ENCODE data around the gene LILRA5.
A peak's percentile ranks its signal among the peaks of the same experiment; 100 is the strongest.
"Not testable (repeated sequence)": the region's sequence is repeated elsewhere in the genome, so short reads cannot be mapped to it uniquely, and the experiment has no call there.

The LILRA5 gene

DNA sequence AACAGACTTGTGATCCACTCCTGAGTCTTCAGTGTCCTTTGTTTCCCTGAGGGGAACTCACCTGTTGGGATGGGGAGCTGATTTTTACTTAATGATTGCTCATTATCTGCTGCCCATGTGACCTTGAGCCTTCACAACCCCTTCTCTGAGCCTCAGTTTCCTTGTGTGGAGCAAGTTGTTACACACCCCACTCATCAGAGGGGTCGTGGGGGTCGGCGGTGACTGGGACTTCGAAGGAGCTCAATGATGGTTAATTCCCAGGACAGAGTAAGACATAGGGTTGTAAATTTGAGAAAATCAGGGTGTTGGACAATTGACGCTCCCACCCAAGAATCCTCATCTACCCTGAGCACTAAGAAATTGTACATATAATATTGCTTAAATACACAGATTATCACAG, 13.5 kb downstream of the LILRA5 start:
- no peak for DNase-seq

DNA sequence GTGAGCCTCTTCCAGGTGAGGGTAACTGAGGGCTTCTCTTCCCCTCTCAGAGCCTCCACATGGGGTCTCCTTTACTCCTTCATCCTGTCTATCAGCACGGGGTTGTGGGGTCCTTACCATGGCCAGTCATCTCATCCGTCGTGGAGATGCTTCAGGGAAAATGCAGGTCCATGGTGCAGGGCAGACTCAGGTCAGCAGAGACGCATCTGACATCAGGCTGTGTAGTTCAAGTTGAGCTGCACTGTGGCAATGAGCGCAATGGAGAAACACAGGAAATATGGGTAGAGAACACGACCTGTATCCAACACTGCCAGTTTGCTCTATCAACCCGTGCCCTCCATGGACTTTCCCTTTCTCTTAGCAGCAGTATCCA, 13.9 kb downstream of the LILRA5 start:
- DNase-seq: no peak

DNA sequence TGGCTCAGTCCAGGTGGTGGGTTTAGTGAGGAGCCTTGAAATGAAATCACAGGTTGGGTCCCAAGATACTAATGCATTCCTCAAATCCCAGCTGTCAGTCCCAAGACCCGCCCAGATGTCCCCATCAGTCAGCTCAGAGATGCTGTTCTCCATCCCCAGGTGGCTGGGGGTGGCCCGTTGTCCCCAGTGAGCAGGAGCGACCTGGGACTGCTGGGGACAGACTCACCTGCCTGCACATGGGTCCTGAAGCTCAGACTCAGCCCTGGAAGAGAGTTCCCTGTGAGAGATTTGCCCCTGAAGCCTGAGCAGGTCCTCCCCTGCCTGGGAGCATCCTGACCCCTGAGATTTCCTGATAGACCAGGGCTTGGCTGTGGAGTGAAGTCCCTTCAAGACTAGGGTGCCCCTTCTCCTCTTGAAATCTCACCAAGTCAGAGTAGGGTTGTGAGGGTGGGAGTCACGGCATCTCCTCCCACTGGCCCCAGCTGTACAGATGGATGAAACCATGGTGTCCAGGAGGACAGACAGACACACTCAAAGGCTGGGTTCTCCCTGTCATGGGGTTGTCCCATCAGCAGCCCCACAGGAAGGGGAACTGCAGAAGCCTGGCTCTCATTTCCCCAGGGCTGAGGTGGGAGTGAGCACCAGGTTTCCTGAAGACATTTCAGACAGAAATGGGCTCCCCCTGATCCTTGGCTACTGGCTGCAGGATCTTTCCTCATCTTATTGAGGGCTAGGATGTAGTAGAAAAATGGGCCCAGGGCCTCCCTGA, 14.4 kb downstream of the LILRA5 start:
- no peak for DNase-seq

DNA sequence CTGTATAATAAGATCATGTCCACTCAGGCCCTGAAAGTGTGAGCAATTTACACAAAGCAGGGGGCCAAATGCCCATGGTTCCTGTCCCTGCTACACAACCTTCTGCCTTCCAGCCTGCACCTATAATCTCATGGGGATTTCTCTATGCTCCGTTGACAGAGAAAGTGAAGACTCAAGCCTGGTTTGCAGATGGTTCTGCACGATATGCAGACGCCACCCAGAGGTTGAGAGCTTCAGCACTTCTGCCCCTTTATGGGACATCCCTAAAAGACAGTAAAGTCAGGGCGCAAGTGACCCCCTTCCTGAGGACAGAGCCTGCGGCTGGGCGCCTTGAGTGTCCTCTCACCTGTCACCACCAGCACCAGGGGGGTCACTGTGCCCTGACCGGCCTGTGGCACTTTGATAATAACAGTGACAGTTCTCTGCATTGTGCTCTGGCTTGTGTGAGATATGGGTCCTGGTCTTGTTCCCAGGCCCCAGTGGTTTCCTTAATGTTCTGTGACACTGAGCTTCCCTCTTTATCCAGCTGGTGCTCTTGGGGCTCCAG, 15.1 kb downstream of the LILRA5 start:
- no peak for DNase-seq

DNA sequence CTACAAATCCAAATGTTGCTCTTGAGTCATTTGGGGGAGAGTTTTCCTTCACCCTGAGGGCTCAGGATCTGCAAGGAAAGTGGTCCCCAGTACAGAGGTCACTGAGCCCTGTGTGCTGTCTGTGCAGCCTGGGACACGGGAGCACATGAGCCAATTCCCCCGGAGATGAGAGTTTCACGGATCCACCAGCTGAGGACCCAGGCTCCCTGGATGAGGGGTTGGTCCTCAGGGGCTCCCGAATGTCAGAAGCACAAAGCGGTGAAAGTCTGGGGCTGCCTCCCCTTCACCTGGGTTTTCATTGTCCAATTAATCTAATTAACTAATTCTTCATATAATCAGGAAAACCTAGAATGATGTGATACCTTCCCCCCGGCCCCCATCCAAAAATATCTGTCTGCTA, 18.4 kb downstream of the LILRA5 start:
- DNase-seq: no peak

DNA sequence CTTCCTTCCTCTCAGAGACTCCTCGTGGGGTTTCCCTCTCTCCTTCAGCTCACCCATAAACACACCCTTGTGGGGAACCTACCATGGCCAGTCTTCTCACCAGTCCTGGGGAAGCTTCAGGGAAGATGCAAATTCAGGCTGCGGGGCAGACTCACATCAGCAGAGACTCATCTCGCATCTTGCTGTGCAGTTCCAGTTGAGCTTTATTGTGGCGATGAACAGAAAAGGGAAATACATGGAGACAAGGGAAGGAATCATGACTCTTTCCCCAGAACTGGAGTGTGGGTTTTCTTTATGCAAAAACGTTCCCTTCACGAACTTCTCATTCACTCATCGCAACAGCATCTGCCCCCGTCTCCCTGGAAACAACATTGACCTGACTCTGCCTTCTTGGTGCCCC, 23.8 kb downstream of the LILRA5 start:
- DNase-seq: not testable (repeated sequence)

DNA sequence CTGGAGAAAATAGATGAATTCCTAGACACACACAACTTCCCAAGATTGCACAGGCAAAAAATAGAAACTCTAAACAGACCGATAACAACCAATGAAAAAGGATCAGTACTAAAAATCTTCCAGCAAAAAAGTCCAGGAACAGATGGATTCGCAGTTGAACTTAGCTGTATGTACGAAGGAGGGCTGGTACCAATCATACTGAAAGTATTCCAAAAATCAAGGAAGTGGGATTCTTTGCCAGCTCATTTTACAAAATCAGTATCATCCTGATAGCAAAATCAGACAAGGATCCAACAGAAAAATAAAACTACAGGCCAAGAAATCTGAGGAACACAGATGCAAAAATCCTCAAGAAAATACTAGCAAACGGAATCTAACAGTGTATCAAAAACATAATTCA, 25.5 kb downstream of the LILRA5 start:
- peak; percentile 73 for DNase-seq

DNA sequence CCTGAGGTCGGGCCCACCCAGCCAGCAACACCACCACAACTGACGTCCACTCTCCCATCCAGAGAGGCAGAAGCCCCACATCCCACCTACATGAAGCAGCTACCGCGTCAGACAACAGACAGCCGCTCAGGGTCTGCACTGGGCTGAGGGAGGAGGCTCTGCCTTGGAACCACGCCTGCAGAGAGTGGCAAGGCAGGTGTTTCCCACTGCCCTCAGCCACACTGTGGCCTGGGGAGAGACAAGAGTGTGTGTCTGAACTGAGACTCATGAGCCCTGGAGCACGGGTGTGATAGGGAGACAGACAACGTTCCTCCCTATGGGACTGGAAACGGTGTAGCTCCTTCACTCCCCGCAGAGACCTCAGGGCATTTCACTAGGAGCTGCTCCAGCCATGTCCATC, 26.7 kb downstream of the LILRA5 start:
- DNase-seq: not testable (repeated sequence)

DNA sequence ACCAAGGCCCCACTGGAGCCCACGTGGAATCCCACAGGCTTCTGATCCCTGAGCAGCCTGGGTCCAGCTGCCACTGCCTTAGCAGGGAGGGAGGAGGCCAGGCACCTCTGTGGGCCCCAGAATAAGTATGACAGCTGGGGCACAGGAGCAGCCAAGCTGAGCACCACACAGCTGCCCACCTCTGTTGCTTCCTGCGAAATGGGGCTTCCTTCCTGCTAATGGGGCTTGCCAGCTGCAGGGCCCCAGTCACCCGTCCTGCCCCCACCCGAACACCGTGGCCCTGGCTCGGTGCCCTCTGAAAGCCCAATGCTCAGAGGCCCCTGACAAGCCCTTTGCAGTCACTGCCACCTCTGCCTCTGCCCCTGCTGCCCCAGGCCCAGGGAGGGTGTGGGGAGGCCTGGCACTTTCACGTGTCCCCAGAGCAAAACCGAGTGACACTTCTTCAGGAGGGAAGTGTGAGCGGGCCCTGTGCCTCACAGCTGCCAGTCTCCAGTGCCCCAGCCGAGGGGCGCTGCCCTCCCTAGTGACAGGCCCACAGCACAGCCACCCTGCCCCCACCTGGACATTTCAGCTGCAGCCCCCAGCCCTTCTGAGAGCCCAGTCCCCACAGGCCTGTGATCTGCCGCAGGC, 27.4 kb downstream of the LILRA5 start:
- DNase-seq: not testable (repeated sequence)

DNA sequence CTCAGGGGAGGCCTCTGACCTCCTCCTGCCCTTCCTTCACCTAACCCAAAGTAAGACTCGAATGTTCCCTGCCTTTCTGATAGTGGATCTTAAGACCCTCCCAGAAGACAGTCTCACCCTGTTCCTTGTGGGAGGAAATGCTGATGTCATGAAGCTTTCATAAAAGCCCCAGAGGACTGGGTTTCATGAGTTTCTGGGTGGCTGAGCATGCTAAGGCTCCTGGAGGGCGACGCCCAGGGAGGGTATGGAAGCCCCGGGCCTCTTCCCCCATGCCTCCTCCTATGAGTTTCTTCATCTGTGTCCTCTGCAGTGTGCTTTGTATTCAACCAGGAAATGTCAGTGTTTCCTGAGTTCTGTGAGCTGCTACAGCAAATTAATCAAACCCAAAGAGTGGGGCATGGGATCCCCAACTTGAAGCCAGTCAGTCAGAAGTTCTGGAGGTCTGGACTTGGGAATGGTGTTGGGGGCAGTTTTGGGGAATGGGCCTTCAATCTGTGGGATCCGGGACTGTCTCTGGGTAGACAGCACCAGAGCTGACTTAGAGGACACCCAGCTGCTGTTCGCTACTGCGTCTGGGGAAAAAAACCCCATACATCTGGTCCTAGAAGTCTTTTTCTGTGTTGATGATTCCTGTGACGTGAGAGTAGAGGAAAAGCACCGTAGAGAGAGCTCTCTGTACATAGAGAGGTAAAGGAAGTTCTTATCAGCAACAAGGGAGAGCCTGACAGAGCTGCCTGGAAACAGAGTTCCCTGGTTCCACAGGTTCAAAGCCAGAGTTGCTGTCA, 30.1 kb downstream of the LILRA5 start:
- no peak for DNase-seq

DNA sequence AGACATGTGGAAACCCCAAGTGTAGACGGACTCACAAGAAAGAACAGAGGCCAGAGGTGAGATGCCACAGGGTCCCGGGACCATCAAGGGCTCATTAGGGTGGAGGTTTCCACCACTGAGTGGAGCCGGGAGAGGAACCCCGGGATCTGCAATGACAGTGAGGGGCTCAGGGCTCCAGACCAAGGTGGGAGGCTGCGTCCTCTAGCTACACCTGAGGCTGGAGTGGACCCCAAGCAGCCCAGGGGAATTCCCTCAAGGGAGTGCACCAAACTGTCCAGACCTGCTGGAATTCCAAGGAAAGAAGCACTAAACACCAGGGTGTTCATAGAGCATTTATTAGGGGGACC, 31.3 kb downstream of the LILRA5 start:
- not testable (repeated sequence) for DNase-seq

DNA sequence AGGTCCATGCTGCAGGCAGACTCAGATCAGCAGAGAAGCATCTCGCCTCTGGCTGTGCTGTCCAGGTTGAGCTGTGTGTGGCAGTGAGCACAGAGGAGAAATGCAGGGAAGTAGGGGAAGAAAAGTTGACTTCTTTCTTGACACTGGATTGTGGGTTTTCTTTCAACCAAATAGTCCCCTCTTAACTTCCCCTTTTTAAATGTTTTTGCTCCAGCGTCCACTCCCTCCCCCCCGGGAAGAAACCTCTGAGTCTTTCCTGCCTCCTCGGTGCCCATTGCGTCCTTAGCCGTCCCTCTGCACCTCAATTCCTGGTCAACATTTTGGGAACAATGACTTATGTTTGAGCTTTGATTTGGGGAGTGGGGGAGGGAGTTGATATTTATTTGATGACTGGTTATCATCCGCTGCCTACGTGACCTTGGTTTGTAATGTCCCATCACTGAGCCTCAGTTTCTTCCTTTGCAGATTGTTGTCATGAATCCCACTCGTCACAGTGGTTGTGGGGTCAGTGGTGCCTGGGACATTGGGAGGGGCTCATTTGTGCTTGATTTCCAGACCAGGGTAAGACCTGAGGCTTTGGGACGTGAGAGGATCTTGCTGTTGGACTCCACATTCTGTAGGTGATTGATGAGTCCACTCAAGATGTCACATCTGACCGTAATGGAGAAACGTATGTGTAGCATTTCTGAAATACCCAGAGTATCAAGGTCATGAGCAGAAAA, 31.8 kb downstream of the LILRA5 start, which contains the start of gene LILRB2:
TSS of gene LILRB2 (minus strand) at position 104 of the 722 bp plus-strand sequence. CDS start 614 bp downstream, outside the sequence.
- DNase-seq: no peak

DNA sequence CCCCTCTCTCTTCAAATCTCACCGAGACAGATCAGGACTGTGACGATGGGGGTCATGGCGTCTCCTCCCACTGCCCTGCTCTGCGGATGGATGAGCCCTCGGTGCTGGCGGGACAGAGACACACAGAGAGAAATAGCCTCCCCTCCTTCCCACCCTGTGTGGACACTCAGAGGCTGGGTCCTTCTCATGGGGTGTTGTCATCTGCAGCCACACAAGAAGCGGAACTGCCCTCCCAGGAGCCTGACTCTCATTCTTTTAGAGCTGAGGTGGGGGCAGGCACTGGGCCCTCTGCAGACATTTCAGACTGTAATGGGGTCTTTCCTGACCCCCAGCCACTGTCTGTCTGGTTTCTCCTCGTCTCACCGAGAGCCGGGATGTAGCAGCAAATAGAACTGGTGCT, 32.5 kb downstream of the LILRA5 start:
- DNase-seq: not testable (repeated sequence)

DNA sequence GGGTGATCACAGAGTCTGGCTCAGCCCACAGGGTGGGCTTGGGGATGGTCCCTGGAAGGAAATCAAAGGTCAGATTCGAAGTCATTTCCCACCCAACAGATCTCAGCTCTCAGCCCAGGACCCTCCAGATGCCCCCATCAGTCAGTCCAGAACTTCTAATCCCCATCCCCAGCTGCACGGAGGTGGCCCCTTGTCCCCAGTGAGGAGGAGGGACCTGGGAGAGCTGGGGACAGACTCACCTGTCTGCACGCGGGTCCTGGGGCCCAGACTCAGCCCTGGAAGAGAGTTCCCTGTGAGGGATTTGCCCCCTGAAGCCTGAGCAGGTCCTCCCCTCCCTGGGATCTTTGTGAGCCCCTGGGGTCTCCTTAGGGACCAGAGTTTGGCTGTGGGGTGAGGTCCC, 32.9 kb downstream of the LILRA5 start:
- DNase-seq: not testable (repeated sequence)

DNA sequence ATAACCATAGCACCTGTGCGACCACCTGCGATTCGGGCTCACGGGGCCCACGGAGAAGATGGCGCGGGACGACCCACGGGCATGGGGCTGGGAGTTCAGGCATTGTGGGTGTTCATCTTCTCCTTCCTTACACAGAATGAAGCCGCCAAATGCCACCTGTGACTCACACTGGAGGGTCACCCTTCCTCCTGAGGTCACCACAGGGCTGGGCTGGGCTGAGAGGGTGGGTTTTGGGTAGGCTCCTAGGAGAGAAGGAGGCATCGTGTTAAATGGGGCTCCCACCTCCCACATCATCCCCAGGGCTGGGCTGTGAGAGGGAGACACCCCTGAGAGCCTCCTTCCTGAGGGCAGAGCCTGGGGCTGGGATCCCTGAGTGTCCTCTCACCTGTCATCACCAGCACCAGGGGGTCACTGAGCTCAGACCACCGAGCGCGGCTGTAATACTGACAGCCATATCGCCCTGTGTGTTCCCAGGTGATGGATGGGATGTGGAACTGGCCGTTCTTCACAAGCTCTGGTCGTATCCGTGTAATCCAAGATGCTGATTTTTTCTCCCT, 33.5 kb downstream of the LILRA5 start:
- no peak for DNase-seq

DNA sequence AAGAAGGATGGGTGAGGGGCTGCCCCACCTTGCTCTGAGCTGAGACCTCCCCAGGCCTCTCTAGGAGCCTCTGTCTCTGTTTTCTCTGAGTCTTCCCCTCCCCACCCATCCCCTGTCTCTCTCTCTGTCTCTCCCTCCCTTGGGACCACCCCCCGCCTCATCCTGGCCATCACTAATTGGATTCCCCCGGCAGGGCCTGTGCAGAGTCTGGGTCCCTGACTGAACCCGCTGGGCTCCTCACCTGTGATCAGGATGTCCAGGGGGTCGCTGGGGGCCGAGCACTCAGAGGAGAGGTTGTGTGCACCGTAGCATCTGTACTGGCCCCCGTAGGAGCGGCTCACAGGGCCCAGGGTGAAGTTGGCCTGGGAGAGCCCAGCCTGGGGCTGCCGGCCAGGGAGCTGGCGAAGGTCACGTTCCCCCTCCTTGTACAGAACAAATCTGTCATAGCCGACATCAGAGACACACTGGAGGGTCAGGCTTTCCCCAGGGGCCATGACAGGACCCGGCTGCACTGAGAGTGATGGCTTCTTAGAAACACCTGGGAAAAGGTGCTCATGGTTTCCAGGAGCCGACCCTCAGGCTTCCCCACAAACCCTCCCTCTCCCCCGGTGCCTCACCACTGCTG, 34.3 kb downstream of the LILRA5 start:
- DNase-seq: not testable (repeated sequence)

DNA sequence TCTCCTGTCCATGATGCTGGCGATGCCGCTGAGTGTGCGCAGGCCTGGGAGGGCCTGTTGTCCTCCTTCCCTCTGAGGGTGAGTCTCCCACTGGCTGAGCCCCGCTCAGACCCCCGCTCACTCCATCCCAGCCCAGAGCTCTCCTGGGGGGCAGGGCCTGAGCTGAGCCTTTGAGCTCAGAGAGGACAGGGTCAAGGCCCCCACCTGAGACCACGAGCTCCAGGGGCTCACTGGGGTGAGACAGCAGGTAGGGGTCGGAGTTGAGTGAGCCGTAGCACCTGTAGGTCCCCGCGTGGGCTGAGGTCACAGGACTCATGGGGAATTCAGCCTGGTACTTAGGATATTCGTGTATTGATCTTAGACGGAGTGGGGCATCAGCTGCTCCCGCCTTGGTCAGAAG, 34.9 kb downstream of the LILRA5 start:
- not testable (repeated sequence) for DNase-seq

DNA sequence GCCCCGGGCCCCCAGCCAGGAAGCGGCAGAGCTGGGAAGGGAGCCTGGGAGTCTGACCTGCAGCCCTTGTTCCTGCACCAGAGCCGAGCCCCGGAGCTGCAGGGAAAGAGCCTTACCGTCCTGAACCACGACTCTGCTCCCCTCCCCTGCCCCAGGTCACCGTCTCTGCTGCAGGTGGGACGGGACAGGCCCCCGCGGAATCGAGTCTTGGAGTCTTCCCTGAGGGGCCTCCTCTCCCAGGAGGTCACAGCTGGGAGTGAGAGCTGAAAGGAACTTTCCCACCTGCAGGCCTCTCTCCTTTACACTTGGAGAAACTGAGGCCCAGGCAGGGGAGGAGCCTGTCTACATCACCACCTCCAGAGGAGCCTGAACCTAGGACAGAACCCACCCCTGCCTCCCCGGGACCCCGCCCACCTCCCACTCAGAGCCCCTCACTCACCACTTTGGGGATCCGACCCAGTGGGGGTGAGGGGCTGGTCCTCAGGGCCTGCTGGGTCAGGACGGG, 35.8 kb downstream of the LILRA5 start:
- not testable (repeated sequence) for DNase-seq

DNA sequence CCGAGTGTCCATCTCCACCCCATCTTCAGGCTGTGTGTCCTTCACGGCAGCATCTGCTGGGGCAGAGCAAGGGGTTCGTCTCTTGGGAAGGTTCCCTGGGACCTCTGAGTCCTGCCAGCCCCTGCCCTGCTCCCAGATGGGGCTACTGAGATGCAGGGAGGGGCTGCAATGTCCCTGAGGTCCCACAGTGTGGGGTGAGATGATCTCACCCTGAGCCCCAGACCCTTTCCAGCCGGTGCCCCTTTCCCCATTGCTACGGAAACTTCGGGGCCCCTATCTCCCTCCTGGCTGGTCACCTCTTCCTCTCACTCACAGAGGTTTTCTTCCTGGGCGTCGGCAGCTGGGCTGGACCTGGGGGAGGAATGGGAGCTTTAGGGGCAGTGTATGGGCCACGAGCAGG, 37.0 kb downstream of the LILRA5 start:
- DNase-seq: no peak

DNA sequence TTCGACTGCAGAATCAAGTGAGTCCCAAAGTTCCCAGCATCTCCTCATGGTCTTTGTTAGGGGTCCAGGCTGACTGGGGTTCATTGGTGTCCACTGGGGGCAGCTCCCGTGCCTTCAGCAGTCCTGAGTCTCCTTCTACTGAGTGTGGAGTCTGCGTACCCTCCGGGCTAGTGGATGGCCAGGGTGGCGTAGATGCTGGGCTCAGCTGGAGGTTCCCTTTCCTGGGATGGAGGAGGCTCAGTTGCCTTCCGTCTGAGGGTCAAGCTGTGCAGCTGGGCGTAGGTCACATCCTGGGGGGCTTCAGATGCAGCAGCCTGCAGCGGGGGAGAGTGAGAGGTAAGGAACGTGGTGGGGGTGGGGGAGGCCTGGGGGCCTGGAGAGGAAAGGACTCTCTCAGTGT, 38.5 kb downstream of the LILRA5 start:
- not testable (repeated sequence) for DNase-seq

DNA sequence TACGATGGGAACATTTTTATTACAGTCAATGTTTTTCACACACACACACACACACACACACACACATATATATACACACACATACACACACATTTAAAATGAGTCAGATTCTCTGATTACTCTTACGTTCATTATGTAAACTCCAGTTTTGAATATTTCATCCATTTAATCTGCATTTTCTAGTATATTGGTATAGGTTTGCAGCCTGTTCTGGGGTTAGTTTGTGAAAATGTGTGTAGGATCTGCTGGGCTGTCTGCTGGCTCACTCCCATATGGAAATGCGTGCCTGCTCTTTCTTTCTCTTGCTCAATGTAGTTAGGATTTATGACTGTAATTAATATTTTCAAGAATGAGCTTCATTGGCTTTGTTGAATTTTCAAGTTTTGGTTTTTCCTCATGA, 39.1 kb downstream of the LILRA5 start:
- DNase-seq: no peak

DNA sequence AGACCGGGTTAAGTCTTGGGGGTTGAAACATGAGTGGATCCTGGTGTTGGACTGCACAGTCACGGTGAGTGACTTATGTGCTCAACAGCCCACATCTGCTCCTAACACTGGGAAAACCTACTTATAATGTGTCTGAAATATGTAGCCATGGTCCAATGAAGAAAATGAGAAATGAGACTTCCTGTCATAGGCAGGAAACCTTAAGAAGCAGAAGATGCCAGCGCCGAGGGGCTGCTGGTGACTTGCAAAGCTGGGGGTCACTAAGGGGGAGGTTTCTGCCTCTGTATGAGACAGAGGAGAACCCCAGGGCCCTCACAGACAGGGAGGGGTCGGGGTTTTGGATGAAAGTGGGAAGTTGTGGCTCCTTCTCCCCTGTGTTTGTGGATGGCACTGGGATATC, 40.8 kb downstream of the LILRA5 start:
- not testable (repeated sequence) for DNase-seq
